Muscle of back (tissue), 11 donors: ENCODE data around the gene ZNF559. TPM values are rescaled to one million over a fixed set of nuclear protein-coding genes. Genes with fewer than 3 reads are reported as not detected.
A peak's percentile ranks its signal among the peaks of the same experiment; 100 is the strongest.

ENCODE experiments used
- DNase-seq, 3 donors: peaks; one replicate each; pipeline versions ENCODE4 v3.0.0 to v3.0.0-alpha.2; 2013
- polyA plus RNA-seq, 10 donors: library from polyadenylated mRNA; unstranded; fragments of 120-200 nt; gene quantifications; one replicate each; pipeline ENCODE4 v1.2.1, GENCODE V29; 2013; ENCODE audit not compliant: insufficient read length in 10 of 10

Gene ZNF559
- polyA plus RNA-seq, 10 donors = 18.5 to 36.4 (median 29.4) TPM

GRCh38 chr19:9352505-9352904 lies 28.5 kb downstream of the ZNF559 start:
- no peak for DNase-seq

GRCh38 chr19:9353011-9353410 lies 29.0 kb downstream of the ZNF559 start:
- DNase-seq = no peak

GRCh38 chr19:9354651-9355050 lies 30.7 kb downstream of the ZNF559 start:
- DNase-seq = no peak

GRCh38 chr19:9362905-9363304 lies 38.9 kb downstream of the ZNF559 start, which contains the start of gene ZNF177:
ZNF177 (plus strand) TSS chr19:9363013; CDS start chr19:9378312, 15,299 bp downstream.
- peak; percentile 3 to 73 (median 36) for DNase-seq

- no peak for DNase-seq
Observed at GRCh38 chr19:9370738-9371619, 47.0 kb downstream of the ZNF559 start.

- no peak for DNase-seq
Observed at GRCh38 chr19:9381361-9381785, 57.4 kb downstream of the ZNF559 start.

Other genes starting within 250 kb of the ZNF559 start
- under 1 TPM in 3 of 10 donors, not detected in 7; 0.08 to 0.19 (median 0.10) TPM for gene OR1M1, start 237.1 kb upstream of the ZNF559 start, polyA plus RNA-seq
- gene OR7G2, start 216.7 kb upstream of the ZNF559 start, polyA plus RNA-seq = under 1 TPM in 3 of 10 donors, not detected in 7; 0.04 to 0.08 (median 0.07) TPM
- gene OR7G1, start 208.4 kb upstream of the ZNF559 start, polyA plus RNA-seq = not detected
- gene OR7G3, start 197.2 kb upstream of the ZNF559 start, polyA plus RNA-seq = not detected
- gene ZNF317, start 183.8 kb upstream of the ZNF559 start, polyA plus RNA-seq = 10 to 100 TPM; 15.6 to 23.7 (median 18.8) TPM
- gene OR7D2, start 145.2 kb upstream of the ZNF559 start, polyA plus RNA-seq = 1 to 10 TPM in 1 of 10 donors, under 1 TPM in 9; 0.05 to 1.5 (median 0.10) TPM
- not detected for gene OR7D4, start 104.6 kb upstream of the ZNF559 start, polyA plus RNA-seq
- gene OR7E24, start 73.2 kb upstream of the ZNF559 start, polyA plus RNA-seq = not detected
- gene ZNF699, start 14.3 kb upstream of the ZNF559 start, polyA plus RNA-seq = 1 to 10 TPM; 2.0 to 4.9 (median 3.6) TPM
- 1 to 10 TPM; 2.8 to 7.9 (median 5.5) TPM for gene ZNF177, start 38.8 kb downstream of the ZNF559 start, polyA plus RNA-seq
- 10 to 100 TPM; 10.7 to 44.6 (median 24.8) TPM for gene ZNF266, start 111.4 kb downstream of the ZNF559 start, polyA plus RNA-seq
- gene ZNF560, start 174.4 kb downstream of the ZNF559 start, polyA plus RNA-seq = under 1 TPM in 9 of 10 donors, not detected in 1; 0.09 to 0.71 (median 0.23) TPM
- gene ZNF426, start 214.5 kb downstream of the ZNF559 start, polyA plus RNA-seq = 10 to 100 TPM in 9 of 10 donors, 1 to 10 TPM in 1; 9.5 to 14.7 (median 12.5) TPM